ENCODE results near the gene BMP5. TPM values are rescaled to one million over a fixed set of nuclear protein-coding genes. Genes with fewer than 3 reads are reported as not detected.

Gene BMP5
- total RNA-seq, 8 experiments from 2014 or later = 0.04 to 6.1 (median 0.63) TPM; not detected in 3

DNA sequence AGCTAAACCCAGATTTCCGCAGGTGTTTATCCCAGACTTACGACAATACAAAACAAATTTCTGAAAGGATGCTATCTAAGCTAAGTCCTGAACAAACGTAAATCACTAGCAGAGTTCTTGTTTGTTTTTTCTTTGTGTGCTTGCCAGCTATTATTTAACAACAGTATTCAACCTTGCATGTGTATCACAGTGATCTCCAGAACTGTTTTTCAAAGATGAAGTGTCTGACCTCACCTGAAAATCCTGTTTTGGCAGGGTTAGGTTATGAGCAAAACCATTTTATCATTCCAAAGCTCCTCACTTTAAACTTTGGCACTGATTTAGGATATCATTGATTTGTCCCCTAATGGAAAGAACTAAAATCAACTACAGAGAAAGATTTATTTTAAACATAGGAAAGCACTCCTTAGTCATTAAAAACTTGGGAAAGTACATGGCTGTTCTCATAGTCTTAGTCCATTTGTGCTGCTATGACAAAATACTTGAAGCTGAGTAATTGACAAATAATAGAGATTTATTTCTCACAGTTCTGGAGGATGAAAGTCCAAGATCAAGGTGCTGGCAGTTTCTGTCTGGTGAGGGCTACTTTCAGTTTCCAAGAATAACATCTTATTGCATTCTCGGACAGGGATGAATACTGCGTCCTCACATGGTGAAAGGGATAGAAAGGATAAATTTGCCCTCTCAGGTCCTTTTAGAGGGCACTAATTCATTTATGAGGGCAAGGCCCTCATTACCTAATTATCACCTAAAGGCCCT is 20.8 kb upstream of the BMP5 start:
- Histone ChIP-seq H3K27ac (no peak overlapping the region), H3K4me1 (replicated peaks in 1 of 2) (no peaks in the 10 kb centered on the region)

DNA sequence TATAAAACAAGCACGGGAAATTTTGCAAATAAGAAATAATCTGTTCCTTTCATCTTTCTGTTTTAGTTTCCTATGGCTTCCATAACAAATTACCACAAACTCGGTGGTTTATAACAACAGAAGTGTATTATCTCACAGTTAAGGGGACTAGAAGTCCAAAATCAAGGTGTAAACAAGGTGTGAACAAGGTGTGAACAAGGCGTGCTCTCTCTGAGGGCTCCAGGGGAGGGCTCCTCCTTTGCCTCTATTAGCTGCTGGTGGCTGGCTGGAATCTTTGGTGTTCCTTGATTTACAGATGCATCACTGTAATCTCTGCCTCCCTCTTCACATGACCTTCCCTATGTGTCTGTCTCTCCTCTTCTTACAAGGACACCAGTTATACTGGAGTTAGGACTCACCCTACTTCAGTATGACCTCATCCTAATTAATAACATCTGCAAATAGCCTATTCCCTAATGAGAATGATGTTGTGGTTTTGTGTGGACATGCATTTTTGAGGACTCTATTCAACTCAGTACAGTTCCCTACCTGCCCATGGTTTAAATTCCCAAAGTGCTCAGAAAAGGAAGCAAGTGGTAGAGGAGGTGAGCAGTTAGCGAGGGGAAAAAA is 17.5 kb upstream of the BMP5 start:
- 51 to 93% (median 78%) methylated on average over 2 to 4 of the region's 4 CpGs for WGBS, 10 experiments
- Histone ChIP-seq H3K27ac (no peak overlapping the region), H3K4me3 (no peak overlapping the region), H3K4me1 (replicated peaks in 1 of 2) (no peaks in the 10 kb centered on the region)
- no peak for ATAC-seq (replicated peaks in 6 of 8)
- in situ Hi-C loops (cut with MboI; ENCODE audit: low pct_unique_long_range_greater_than_20kb in 2 of 9, low sequenced_read_pairs in 9 of 9, unreplicated experiment in 9 of 9) = loop anchor here in 5 of 9 experiments (25.0 kb wide), 3 partner anchors 281 to 456 kb away; no protein-coding TSS in a partner anchor

More for the DNA sequence above, 20.8 kb upstream of the BMP5 start:
- WGBS, 10 experiments = 70 to 100% (median 85%) methylated on average over 1 to 5 of the region's 5 CpGs
- ATAC-seq (replicated peaks in 6 of 8) = no peak
- no peak overlapping the region for H3K4me3 ChIP-seq
- in situ Hi-C loops (cut with MboI; ENCODE audit: low pct_unique_long_range_greater_than_20kb in 2 of 9, low sequenced_read_pairs in 9 of 9, unreplicated experiment in 9 of 9) = loop anchor here in 5 of 9 experiments (25.0 kb wide), 3 partner anchors 284 to 459 kb away; no protein-coding TSS in a partner anchor

DNA sequence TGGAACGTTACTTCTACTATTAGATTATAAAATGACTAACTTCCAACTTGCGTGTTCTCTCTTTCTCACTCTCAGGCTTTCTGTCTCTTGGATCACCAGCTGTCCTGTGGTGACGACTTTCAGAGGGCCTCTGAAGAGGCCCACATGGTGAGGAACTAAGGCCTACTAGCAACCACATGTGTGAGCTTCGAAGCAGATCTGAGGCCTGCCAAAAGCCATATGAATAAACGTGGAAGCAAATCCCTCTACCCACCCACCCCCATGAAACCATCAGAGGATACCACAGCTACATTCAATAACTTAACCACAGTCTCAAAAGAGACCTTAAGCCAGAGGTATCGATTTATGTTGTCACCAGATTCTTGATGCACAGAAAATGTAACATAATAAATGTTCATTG is 13.5 kb upstream of the BMP5 start:
- H3K4me3 ChIP-seq = no peak overlapping the region
- WGBS, 10 experiments = 0 to 100% (median 80%) methylated on average over 1 to 6 of the region's 6 CpGs; no CpG with 5 or more reads in 1 of the 10 experiments
- H3K4me1 ChIP-seq (replicated peaks in 1 of 2) = no peaks in the 10 kb centered on the region
- in situ Hi-C loops (cut with MboI; ENCODE audit: low pct_unique_long_range_greater_than_20kb in 2 of 9, low sequenced_read_pairs in 9 of 9, unreplicated experiment in 9 of 9) = loop anchor here in 6 of 9 experiments (5.0 to 25.0 kb wide), 4 partner anchors 277 to 452 kb away; no protein-coding TSS in a partner anchor
- H3K27ac ChIP-seq = no peak overlapping the region
- ATAC-seq (replicated peaks in 6 of 8) = no peak

DNA sequence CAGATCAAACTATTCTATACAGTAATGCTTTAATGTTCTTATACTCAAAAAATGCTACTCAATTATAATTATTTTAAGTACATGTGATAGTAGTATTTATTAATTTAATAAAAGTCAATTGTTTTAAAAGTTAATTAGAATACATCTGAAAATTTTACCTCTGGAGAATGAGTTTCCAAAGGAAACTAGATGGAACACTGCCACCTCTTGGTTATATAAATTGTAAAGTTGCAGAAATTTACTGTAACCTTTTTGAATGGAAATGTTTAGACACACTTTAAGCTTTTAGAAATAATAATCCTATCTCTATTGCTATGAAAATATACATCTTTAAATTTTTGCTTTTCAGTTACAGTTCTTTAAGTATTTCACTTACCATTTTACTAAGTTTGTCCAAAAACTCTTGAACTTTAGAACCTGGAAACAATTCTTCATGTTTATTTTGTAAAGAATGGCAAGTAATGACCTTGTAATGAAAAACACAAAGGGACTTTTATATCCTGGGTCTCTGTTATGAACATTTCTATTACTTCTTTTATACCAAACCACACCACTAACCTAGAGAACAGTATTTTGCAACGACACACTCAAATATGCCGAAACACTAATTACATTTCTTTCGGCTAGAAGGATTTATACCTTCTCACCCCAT is 10.9 kb upstream of the BMP5 start:
- H3K4me1 ChIP-seq (replicated peaks in 1 of 2) = no peaks in the 10 kb centered on the region
- no peak overlapping the region for H3K4me3 ChIP-seq
- in situ Hi-C loops (cut with MboI; ENCODE audit: low pct_unique_long_range_greater_than_20kb in 2 of 9, low sequenced_read_pairs in 9 of 9, unreplicated experiment in 9 of 9) = loop anchor here in 6 of 9 experiments (5.0 to 25.0 kb wide), 4 partner anchors 274 to 449 kb away; no protein-coding TSS in a partner anchor
- no peak for ATAC-seq (replicated peaks in 6 of 8)
- no peak overlapping the region for H3K27ac ChIP-seq
- 27 to 100% (median 90%) methylated on average over 1 to 3 of the region's 3 CpGs; no CpG with 5 or more reads in 2 of the 10 experiments for WGBS, 10 experiments

DNA sequence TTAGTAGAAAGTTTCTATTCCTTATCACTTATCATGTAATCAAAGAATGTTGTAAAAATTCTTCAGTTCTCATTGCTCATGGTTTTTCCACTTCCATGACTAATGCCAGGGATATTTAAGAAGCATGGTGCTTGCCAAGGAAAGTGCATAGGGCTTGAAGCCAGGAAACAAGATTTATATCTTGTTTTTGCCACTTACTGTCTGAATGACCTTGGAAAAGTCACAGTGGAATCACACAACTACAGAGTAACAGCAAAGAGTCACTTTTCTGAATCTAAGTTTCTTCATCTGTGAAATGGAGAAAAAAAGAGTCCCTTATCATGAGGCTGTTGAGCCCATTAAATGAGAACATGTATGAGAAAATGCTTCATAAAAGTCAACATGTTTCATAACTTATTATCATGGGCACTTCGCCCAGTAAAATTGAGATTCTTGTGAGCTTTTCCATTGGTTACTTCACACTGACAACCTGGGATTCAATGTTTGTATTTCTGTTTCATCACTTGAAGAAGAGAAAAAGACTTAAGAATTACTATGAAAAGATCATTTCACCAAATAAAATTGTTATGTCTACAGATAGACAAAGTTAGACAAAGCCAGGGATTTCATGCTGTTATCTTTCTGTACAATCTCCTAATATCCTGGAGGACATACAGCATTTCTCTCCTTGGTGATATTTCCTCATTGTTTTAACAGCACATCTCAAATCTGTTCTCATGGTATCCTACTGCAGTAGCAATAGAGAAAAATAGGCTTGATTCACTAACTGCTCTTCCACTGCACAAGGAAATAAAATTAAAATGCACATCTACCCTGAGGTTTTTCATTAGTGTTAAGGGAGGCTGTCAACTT is 7.6 kb upstream of the BMP5 start:
- in situ Hi-C loops (cut with MboI; ENCODE audit: low pct_unique_long_range_greater_than_20kb in 2 of 9, low sequenced_read_pairs in 9 of 9, unreplicated experiment in 9 of 9) = loop anchor here in 5 of 9 experiments (25.0 kb wide), 3 partner anchors 271 to 446 kb away; no protein-coding TSS in a partner anchor
- 67 to 100% (median 93%) methylated on average over 1 of the region's 1 CpG; no CpG with 5 or more reads in 2 of the 10 experiments for WGBS, 10 experiments
- Histone ChIP-seq H3K27ac (no peak overlapping the region), H3K4me3 (no peak overlapping the region), H3K4me1 (replicated peaks in 1 of 2) (no peaks in the 10 kb centered on the region)
- ATAC-seq (replicated peaks in 6 of 8) = peak in 1 of 8 experiments; percentile 24

DNA sequence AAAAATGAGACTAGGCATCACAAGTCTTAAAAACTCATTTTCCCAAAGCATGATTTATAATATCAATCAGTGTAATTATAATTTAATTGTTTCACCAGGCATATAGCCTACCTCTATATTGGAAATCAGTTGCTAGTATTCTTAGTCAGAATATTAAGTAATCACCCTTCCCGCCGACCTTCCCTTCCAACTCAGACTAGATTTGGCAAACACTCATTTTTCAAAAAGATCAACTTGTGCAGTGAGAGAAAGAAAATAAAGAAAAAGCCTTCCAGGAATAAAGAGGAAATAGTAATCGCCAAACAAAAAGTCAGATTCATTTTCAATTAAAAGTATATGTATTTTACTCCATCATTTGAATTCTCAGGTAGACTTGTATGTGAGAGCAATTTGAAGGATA is 1.9 kb upstream of the BMP5 start:
- in situ Hi-C loops (cut with MboI; ENCODE audit: low pct_unique_long_range_greater_than_20kb in 2 of 9, low sequenced_read_pairs in 9 of 9, unreplicated experiment in 9 of 9) = loop anchor here in 5 of 9 experiments (25.0 kb wide), 3 partner anchors 265 to 440 kb away; no protein-coding TSS in a partner anchor
- Histone ChIP-seq H3K4me1 (replicated peaks in 1 of 2) (no peaks in the 10 kb centered on the region), H3K4me3 (no peak overlapping the region), H3K27ac (no peak overlapping the region)
- 43 to 92% (median 79%) methylated on average over 3 of the region's 3 CpGs for WGBS, 10 experiments
- no peak for ATAC-seq (replicated peaks in 6 of 8)

DNA sequence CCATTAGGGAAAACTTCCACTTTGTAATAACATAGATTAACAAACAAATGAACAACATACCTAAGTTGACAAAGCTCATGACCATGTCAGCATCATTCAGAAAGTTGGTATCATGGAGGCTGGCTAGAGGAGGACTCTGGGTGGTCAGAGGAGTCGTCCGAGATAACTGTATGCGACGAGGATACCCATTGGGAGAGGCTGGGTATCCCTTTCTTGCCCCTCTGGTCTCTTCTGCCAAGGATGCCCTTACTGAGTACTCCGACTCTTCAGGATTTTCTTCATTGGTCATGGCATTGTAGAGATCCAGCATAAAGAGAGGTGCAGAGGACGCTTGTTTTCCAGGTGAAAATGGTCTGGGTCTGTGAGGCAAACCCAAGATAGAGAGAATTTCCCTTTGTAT is 1.1 kb downstream of the BMP5 start:
- Histone ChIP-seq H3K27ac (no peak overlapping the region), H3K4me1 (replicated peaks in 1 of 2) (no peaks in the 10 kb centered on the region)

DNA sequence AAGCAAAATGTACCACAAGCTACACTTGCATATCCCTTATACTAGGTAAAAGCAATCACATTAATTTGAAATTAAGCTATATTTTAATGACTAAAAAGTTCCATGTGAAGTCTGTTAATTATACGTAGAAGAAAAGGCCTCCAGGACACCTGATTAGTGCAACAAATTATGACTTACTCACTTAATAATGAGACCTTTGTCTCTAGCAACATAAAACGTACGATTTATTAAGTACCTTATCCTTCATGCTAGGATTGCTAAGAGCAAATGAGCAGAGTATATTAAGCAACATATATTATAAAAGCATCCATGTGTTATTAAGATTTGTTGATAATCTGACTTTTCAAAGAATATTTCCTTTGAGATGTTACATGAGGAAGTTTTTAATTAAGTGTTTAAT is 2.5 kb downstream of the BMP5 start:
- no peak overlapping the region for H3K4me3 ChIP-seq
- H3K4me1 ChIP-seq (replicated peaks in 1 of 2) = peaks cover 0 to 7% of the 10 kb centered on the region in 2 donors
- WGBS, 10 experiments = 0 to 88% (median 80%) methylated on average over 1 to 3 of the region's 3 CpGs
- ATAC-seq (replicated peaks in 6 of 8) = no peak
- in situ Hi-C loops (cut with MboI; ENCODE audit: low pct_unique_long_range_greater_than_20kb in 2 of 9, low sequenced_read_pairs in 9 of 9, unreplicated experiment in 9 of 9) = no loop called here
- H3K27ac ChIP-seq = no peak overlapping the region

More for the DNA sequence above, 1.1 kb downstream of the BMP5 start:
- no peak for ATAC-seq (replicated peaks in 6 of 8)
- 60 to 100% (median 83%) methylated on average over 1 to 6 of the region's 6 CpGs; no CpG with 5 or more reads in 4 of the 10 experiments for WGBS, 10 experiments
- in situ Hi-C loops (cut with MboI; ENCODE audit: low pct_unique_long_range_greater_than_20kb in 2 of 9, low sequenced_read_pairs in 9 of 9, unreplicated experiment in 9 of 9) = no loop called here
- H3K4me3 ChIP-seq = no peak overlapping the region

DNA sequence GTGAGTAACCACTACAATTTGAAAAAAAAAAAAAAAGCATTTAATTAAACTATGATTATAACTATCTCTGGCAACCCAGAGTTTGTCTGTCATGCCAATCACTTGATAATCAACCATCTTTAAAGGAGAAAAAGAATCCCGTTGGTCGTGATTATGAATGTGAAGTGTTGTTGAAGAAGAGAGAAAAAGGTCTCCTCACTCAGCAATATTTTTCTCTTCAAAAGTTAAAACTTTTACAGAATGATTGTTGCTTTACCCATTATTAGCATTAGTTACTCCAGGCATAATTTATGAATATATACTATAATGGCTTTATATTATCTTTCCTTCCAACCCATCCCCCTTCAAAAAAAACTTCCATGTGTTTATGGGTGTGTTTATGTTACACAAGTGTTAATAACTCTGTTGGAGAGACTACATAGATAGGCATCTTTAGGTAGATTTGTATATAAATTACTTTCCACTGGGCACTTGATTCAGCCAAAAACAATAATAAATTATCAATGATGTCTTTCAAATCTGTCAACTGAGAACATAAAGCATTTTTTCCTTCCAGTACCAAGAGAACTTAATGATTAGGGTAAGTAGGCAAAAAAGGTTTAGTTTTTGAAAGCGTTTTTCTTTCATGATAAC is 5.1 kb downstream of the BMP5 start:
- no peak overlapping the region for H3K27ac ChIP-seq
- 80 to 100% (median 92%) methylated on average over 1 to 3 of the region's 3 CpGs for WGBS, 10 experiments
- no peak for ATAC-seq (replicated peaks in 6 of 8)
- H3K4me1 ChIP-seq (replicated peaks in 1 of 2) = peaks cover 0 to 7% of the 10 kb centered on the region in 2 donors
- in situ Hi-C loops (cut with MboI; ENCODE audit: low pct_unique_long_range_greater_than_20kb in 2 of 9, low sequenced_read_pairs in 9 of 9, unreplicated experiment in 9 of 9) = no loop called here
- H3K4me3 ChIP-seq = no peak overlapping the region

DNA sequence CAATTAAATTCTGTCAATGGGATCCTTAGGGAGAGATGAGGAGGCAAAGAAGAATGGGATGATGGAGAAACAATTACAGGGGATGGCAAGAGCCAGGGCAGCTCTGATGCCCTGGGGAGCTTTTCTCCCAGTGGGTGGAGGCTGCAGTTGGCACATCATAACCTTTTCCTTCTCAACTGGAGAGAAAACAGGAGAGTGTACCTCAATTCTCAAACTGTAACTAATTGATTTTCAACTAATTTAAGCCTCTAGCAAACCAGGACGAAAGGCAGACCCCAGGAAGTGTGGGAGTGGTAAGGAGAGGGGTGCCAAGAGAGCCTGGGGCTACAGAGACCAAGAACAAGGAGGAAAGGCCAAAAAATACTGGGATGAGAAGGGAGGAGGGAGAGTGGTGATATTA is 5.7 kb downstream of the BMP5 start:
- Histone ChIP-seq H3K27ac (no peak overlapping the region), H3K4me3 (no peak overlapping the region), H3K4me1 (replicated peaks in 1 of 2) (peaks cover 0 to 7% of the 10 kb centered on the region in 2 donors)
- no peak for ATAC-seq (replicated peaks in 6 of 8)
- in situ Hi-C loops (cut with MboI; ENCODE audit: low pct_unique_long_range_greater_than_20kb in 2 of 9, low sequenced_read_pairs in 9 of 9, unreplicated experiment in 9 of 9) = no loop called here
- 0 to 100% (median 58%) methylated on average over 1 of the region's 1 CpG; no CpG with 5 or more reads in 4 of the 10 experiments for WGBS, 10 experiments

DNA sequence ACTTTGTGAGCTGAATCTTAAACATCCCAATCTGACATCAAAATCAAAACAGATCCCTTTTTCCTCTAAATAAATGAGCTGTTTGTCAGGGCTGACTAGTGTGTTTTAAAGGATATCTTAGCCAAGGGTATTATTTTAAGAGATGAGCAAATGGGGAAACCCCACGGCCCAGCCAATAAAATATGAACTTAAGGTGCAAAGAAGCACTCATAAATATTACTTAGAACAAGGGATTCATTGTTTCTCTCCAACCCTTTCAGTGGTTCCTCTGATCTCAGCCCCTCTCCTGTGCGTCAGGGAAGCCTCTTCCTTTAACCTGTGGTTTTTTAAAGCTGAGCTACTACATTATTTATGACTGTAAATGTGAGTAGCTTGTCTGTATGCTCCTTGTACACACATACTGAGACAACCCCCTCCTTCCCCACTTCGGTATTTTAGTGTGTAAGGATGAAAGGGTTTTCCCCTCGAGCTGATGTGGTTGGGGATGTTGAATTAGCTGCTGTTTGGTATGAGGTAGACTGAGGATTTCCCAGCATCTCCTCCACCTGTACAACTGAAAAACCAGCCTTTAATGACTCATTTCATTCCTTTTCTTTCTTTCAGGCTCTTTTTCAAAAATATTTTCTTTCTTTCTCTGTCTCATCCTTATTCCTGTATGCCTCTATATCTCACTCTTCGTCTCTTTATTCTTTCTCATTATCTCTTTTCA is 6.5 kb downstream of the BMP5 start:
- Histone ChIP-seq H3K4me1 (replicated peaks in 1 of 2) (peaks cover 0 to 7% of the 10 kb centered on the region in 2 donors), H3K4me3 (no peak overlapping the region), H3K27ac (no peak overlapping the region)
- WGBS, 10 experiments = 24 to 100% (median 50%) methylated on average over 1 to 5 of the region's 5 CpGs
- peak in 6 of 8 experiments; percentile 34 to 73 (median 60) for ATAC-seq (replicated peaks in 6 of 8)
- in situ Hi-C loops (cut with MboI; ENCODE audit: low pct_unique_long_range_greater_than_20kb in 2 of 9, low sequenced_read_pairs in 9 of 9, unreplicated experiment in 9 of 9) = no loop called here

Measured in motor neuron (in vitro differentiated cells).